H54 (cell line): Measurements from ENCODE around the gene KLHL29.

ENCODE experiments used
- DNase-seq: peaks from one replicate; pipeline ENCODE4 v3.0.0; 2011; ENCODE audit warnings: low spot score, mixed read lengths; ENCODE audit not compliant: insufficient read length
- FAIRE-seq: peaks from 3 replicates; lab custom pipeline; 2011; peaks lifted over from hg19 to GRCh38; lab: Jason Lieb, UNC
- POLR2A ChIP-seq: IDR thresholded peaks from 2 replicates; pipeline ENCODE4 v1.6.1; 2011; ENCODE audit warnings: low read depth, mild to moderate bottlenecking, low read length

The KLHL29 gene

DNA sequence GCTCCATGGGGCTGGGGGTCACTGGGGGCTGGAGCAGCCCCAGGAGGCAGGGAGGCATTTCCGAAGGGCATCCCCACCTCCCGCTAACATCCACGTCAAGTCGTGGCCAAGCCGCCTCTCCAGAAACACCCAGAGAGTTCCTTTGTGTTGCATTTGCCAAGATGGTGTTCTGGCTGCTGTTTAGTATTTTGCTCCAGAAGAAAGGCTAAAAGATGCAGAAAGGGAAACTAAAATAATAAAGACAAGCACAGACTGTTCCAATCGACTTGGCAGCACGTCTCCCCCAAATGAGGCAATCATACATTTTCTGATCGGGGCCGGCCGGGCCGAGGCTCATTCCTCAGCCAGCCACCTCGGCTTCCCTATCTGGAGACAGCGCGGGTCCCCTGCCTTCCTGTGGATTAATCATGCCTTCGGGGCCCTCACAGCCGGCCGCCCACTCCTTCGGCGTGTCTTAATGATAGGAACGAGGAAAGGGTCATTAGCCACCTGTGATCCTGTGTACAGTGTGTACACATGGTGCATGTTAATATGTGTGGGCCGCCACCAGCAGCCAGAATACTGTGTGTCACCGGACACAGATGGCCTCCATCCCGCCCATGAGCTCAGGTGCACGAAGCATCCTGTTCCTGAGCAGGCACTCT is 169.2 kb downstream of the KLHL29 start:
- FAIRE-seq (no peak), DNase-seq (no peak)
- TF ChIP-seq POLR2A = no peak

DNA sequence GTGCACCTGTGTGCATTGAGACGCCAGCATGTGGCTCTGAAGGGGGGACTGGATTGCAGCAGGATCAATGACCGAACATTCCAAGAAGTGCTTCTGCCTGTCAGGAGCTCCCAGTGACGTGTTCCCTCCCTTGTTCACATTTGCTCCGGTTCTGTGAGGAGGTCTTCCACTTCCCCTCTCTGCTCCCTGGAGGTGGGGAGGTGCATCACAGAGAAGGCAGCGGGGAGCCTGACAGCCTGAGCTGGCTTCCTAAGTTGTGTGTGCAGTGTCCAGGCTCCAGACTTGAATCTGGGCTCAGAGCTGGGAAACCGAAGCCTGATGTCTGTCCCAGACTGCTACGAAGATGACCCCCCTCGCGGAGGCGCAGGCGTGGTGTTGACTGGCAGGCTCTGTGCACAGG is 171.0 kb downstream of the KLHL29 start:
- no peak for FAIRE-seq
- no peak for DNase-seq
- no peak for TF ChIP-seq POLR2A

DNA sequence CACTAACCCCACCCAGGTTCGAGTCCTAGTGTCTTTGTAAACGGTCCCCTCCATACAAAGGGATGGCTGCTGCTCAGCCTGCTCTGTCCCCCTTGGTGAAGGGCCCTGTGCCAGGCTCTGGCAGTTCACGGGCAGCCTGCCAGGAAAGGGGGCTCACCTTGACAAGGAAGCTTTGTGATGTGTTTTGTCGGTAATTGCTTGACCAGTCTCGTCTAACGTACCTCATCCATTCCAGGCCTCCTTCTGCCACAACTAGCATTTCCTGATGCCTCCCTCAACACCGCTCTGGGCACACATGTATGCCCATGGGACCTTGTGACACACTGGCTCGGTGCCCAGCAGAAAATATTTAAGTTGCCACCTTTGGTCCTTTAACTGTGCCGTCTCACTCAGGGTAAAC is 171.9 kb downstream of the KLHL29 start:
- DNase-seq (no peak), FAIRE-seq (no peak)
- no peak for TF ChIP-seq POLR2A

DNA sequence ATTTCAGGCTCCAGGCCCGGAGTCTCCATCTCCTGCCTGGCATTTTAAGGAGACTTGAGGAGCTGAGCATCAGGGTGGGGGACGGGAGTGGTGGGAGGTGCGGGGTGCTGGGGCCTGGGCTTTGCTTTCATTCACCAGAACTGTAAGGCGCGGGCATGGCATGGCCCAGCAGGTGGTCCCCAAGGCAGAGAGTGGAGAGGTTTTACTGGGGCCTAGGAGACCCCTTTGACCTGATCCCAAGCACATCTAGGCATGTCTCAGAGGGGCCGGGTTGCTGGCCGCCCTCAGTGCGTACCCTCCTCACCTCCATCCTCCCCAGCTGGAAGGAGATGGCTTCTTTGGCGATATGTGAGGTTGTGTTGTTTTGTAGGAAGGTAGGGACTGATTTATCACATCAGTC is 172.5 kb downstream of the KLHL29 start:
- no peak for DNase-seq
- no peak for TF ChIP-seq POLR2A

DNA sequence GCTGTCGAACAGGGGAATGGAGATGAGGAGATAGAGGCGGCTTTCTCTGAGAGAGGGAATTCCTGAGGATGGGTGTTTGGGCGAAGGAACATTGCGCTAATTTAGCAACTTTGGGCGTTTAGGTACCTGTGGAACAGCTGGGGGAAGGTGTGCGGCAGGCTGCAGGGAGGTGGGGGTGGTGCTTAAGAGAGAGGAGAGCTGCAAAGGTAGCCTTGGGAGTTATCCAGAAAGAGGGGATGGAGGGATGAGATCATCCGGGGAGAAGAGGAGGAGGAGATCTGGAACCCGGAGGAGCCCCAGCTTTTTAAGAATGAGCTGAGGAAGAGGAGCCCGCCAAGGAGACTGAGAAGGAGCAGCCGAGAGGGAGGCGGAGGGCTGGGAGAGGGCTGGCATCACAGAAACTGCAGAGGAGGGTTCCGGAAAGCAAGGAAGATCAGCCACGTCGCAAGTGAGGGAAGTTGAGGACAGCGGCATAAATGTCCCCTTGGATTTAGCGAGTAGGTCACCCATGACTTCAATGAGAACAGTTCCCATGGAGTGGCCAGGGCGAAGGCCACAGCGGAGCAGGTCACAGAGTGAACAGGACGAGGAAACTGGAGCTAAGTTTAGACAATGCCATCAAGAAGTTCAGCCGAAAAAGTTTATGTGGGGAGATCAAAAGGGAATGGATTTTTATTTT is 174.7 kb downstream of the KLHL29 start:
- DNase-seq (no peak), FAIRE-seq (no peak)
- no peak for TF ChIP-seq POLR2A

More for the DNA sequence above, 172.5 kb downstream of the KLHL29 start:
- FAIRE-seq = no peak

DNA sequence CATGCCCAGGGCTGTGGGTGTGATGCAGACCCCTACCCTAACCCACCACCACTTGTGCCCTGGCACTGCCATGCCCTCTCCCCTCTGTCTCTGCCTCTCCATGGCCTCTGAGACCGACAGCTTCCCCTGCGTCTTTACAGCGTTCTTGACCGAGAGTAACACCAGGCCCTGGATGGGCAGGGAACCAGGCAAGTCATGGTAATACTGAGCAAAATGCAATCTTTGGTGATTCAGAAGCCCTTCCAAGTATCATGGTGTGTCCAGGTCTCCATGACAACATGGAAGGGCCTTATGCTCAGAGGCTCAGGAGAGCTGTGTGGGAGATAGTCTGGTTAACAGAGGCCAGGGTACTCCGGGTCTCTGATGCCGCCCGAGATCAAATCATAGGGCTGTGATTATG is 176.1 kb downstream of the KLHL29 start:
- DNase-seq = no peak

DNA sequence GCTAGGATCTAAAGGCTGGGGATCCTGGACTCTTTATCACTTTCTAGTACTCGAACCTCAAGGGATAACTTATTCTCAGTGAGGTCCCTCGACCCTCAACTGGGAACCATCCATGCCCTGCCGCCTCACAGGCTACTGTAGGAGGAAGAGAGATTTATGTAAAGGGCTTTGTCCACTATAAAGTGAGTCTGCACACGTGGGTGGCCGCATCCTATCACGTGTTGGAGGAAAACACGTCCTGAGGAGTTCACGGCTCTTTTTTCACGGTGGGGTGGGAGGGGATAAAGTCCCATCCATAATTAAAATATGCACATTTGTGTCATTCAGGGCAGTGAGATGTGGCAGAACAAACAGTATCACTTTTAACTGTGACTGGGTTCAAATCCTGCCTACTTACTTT is 176.6 kb downstream of the KLHL29 start:
- DNase-seq (no peak), FAIRE-seq (no peak)
- TF ChIP-seq POLR2A = no peak

More for the DNA sequence above, 176.1 kb downstream of the KLHL29 start:
- TF ChIP-seq POLR2A = no peak
- no peak for FAIRE-seq

DNA sequence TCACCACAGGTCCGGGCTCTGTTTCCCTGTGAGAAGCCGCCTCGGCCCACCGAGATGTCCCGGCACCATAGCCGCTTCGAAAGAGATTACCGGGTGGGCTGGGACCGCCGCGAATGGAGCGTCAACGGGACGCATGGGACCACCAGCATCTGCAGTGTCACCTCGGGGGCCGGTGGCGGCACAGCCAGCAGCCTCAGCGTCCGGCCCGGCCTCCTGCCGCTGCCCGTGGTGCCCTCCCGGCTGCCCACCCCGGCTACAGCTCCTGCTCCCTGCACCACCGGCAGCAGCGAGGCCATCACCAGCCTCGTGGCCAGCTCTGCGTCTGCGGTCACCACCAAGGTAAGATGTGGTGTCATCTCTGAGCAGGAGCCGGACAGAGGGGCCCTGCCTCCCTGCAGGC is 177.2 kb downstream of the KLHL29 start:
- FAIRE-seq (no peak), DNase-seq (no peak)
- TF ChIP-seq POLR2A = no peak

DNA sequence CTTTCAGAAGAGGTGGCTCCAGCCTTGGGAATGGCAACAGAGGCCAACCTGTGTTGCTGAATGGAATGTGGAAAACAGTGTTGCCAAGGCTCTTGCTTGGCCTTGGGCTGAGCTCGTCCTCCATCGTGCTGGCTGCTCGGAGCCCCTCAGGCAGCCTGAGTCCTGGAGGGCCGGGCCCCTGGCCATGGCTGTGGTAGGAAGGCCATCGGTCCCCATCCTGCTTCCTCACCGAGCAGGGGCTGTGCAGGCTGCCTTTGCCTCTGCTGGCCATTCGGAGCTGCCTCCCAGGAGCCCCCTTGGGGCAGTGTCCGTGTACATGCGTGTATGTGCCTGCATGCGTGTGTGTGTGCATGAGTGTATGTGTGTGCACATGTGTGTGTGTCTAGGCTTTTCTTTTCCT is 178.2 kb downstream of the KLHL29 start:
- TF ChIP-seq POLR2A = no peak
- DNase-seq (no peak), FAIRE-seq (no peak)

DNA sequence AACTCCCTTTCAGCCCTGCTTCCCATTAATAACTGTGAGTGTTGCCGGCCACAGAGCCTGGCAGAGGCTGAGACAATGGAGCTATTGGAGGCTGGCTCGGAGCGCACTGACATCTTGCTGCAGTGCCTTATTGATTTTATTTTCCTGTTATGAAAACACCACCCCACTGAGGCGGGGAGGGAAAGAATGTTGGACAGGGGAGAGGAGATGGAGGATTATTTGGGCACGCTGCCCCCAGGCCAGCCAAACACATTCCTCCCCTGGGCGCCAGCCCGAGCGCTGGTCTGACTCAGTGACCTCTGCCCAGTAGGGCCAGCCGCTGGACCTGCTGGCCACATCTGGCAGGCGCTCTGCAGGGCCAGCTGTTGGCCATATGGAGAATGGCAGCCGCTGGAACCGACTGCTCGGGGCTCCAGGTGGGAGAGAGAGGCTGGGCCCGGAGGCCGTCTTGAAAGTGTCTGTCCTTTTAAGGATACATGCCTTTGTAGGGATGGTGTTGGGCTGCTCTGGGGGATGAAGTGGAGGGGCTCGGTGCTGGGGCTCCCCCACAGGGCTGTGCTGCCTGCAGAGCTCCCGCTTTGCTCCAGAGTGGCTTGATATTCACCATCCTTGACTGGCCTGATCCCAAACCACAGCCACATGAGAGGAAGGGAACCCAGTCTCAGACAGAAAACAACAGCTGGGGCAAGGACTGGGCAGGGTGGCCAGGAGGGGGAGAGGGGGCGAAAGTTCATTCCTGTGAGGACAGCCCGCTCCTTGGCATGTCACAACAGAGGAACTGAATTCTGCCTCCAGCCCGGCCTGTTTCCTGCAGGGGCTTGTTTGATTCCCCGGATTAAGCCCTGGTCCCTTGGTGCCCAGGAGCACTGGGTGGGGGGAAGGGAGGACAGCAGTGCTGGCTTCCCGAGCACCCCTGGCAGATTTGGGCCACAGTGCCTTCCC is 179.0 kb downstream of the KLHL29 start:
- DNase-seq = no peak
- TF ChIP-seq POLR2A = no peak
- no peak for FAIRE-seq

DNA sequence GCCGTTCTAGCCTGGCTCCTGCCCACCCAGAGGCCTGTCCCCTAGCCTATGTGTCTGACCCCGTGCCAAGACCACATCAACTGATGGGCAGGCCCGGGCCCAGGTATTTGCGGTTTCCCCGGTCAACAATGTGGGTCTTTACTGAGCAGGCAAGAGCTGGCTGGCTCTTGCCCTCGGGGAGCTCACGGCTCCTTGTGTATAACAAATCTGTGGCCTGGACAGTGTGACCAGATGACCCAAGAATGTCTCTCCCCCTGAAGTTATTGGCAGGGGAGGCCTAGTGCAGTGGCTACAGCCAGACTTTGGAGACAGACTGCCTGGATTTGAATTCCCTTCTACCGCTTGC is 179.6 kb downstream of the KLHL29 start:
- TF ChIP-seq POLR2A = no peak
- no peak for FAIRE-seq
- no peak for DNase-seq

DNA sequence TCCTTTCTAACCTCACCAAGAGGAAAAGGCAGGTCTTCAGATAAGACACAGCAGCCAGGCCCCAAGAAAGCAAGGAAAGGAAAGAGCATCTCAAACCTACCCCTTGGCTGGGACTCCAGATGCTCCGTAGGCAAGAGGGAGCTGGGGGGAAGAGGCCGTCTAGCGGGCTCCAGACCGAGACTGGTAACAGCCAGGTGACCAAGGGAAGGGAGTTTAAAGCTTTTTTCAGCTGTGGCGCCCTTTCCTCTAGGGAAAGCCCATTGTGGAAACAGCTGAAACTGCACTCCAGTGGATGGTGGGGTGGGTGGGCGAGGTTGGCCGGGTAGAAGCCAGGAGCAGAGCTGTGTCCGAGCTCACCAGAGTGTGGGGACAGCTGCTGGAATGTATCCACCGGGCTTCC is 180.4 kb downstream of the KLHL29 start:
- FAIRE-seq = no peak
- DNase-seq = no peak
- no peak for TF ChIP-seq POLR2A

DNA sequence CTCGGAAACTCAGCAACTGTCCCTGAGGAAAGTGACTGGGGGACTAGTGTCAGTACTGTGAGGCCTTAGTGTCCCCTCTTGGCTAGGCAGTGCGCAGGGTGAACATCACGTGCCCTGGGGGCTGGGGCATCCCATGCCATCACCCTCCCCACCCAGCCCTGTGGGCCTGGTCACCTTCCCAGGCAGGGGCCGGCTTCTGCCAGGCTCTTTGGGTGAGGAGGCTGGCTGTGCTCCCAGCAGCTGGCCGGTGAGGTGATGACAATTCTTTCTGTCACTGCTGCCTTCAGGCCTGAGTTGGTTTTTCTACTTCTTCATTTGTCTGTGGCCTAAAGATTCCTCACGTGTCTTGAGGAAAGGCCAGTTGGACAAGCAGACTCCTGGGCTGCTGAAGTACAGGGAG is 180.8 kb downstream of the KLHL29 start:
- DNase-seq (no peak), FAIRE-seq (no peak)
- TF ChIP-seq POLR2A = no peak

DNA sequence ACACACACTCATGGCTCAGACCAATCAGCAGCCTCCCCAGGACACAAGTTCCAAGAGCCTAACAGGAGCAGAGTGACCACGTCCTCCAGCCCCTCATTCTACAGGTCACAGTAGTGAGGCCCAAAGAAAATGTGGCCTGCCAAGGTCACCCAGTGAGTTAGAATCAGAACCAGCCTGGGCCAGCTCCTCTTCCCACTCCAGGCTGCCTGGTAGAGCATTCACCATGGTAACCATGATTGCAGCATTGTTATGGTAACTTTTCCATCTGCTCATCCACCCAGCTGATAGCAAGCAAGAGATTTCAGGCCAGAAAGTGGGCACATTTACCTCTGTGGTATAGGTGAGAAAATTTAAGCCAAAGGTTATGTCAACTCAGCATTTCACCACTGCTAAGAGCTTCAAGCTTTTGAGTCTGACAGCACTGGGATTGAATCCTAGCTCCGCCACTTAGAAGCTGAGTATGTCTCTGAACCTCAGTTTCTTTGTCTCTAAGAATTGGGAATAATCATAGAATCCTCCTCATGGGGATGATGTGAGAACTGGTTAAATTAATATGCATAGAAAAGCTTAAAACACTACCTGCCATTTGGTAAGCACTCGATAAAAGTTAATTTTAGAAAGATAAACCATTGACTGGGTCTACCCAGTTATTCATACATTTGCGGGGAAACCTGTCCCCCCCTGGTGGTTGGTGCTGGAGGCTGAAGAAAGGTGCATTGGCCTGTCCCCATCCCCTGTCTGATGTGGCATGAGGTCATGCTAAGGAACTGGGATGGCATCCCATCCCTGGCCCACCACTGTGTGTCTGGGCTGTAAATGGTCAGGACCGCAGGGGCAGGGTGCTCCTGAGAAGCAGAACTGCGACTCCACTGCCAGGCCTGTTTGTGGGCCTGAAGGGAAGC is 181.5 kb downstream of the KLHL29 start:
- TF ChIP-seq POLR2A = no peak
- FAIRE-seq (no peak), DNase-seq (peak; percentile 47)
